Mammary epithelial cell (primary cell): ENCODE data around the gene TNNI3K.

Experiments used
- EZH2 ChIP-seq: IDR thresholded peaks from 2 replicates; pipeline ENCODE4 v1.6.1; 2012; ENCODE audit warnings: low read length, inconsistent platforms, borderline replicate concordance
- TF ChIP-seq, protein P1 (sequence below), 2 donors: IDR thresholded peaks in 1 of 2; conservative IDR thresholded peaks in 1 of 2; 2 replicates each; pipeline ENCODE4 v1.5.1; 2011 to 2012; ENCODE audit warnings: inconsistent platforms in 2 of 2, low read length in 2 of 2, mild to moderate bottlenecking in 2 of 2, control low read depth in 1 of 2, low read depth in 1 of 2; ENCODE audit not compliant: insufficient read depth in 1 of 2; ENCODE audit errors: extremely low read depth in 1 of 2

DNA sequence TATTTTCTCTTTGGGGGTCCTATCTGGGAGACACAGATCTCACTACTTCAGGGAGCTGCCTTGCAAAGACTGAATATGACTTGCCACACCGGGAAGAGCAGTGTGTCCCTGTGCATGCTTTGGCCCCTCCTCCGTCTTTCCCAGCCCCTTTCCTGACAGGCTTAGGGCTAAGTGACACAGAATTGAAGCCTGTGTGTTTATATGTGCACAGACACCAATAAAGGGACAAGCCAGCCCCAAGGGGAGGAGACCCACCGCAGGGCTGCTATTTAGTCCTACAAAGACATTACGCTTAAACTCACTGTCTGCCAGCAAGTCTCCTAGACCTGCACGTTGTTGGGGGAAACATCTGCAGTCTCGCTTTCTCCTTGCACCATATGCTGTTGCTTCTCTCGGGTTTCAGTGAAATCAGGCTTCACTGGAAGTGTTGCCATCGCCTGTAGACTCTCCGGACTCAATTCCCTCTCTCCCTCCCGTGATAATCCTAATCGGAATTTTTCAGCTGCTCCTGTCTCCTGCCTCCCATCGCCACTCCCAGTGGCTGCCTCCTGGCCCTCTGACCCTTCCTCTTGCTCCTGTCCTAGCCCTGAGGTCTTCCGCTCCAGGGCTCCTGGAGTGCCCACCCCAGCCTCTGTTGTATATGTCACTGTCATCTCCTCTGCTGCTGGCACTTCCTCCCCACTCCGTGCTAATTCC is 335.8 kb downstream of the TNNI3K start:
- TF ChIP-seq, protein P1, sequence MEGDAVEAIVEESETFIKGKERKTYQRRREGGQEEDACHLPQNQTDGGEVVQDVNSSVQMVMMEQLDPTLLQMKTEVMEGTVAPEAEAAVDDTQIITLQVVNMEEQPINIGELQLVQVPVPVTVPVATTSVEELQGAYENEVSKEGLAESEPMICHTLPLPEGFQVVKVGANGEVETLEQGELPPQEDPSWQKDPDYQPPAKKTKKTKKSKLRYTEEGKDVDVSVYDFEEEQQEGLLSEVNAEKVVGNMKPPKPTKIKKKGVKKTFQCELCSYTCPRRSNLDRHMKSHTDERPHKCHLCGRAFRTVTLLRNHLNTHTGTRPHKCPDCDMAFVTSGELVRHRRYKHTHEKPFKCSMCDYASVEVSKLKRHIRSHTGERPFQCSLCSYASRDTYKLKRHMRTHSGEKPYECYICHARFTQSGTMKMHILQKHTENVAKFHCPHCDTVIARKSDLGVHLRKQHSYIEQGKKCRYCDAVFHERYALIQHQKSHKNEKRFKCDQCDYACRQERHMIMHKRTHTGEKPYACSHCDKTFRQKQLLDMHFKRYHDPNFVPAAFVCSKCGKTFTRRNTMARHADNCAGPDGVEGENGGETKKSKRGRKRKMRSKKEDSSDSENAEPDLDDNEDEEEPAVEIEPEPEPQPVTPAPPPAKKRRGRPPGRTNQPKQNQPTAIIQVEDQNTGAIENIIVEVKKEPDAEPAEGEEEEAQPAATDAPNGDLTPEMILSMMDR (conservative IDR thresholded peaks at IDR 0.05 in 1 of 2, IDR thresholded peaks at IDR 0.05 in 1 of 2; ENCODE audit: extremely low read depth in 1 of 2, insufficient read depth in 1 of 2, low read depth in 1 of 2, low read length in 2 of 2) = no peak
- no peak for TF ChIP-seq EZH2
